ENCODE data around the gene MORN3. TPM values are rescaled to one million over a fixed set of nuclear protein-coding genes. Genes with fewer than 3 reads are reported as not detected.
"Not testable (repeated sequence)": the region's sequence is repeated elsewhere in the genome, so short reads cannot be mapped to it uniquely, and the experiment has no call there.

MORN3 gene
- total RNA-seq, 6 donors from 2014 or later = 0.69 to 5.6 (median 1.2) TPM

DNA sequence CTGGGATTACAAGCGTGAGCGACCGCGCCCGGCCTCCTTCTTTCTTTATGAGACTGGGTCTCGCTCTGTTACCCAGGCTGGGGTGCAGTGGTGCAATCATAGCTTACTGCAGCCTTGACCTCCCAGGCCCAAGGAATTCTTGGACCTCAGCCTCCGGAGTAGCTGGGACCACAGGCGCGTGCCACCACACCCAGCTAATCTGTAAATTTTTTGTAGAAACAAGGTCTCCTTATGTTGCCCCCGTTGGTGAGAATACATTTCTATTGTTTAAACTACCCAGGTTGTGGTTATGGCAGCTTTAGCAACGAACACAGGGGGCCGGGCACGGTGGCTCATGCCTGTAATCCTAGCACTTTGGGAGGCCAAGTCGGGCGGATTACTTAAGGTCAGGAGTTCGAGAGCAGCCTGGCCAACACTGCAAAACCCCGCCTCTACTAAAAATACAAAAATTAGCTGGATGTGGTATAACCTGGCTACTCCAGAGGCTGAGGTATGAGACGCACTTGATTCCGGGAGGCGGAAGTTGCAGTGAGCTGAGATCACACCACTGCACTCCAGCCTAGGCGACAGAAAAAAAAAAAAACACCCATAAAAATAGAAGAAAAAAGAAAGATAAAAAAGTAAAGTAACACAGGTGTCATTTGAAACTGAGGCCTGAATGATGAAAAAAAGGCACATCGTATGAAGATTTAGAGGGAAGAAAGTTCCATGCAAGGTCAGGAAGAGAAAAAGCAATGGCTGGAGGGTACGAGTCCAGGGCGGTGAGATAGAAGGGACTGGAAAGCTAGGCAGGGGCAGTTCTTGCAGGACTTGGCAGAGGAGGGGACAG lies 42.1 kb upstream of the MORN3 start:
- ATAC-seq (ENCODE audit: low FRiP score in 2 of 2) = peak in 1 of 2 donors; percentile 79
- peak overlapping the region; percentile 62 to 94 (median 80) for H3K4me3 ChIP-seq
- H3K4me1 ChIP-seq = peaks cover 12 to 26% (median 15%) of the 10 kb centered on the region in 4 donors
- H3K9me3 ChIP-seq = no peaks in the 10 kb centered on the region
- WGBS, 2 donors = 48 to 54% methylated on average over 24 of the region's 24 CpGs
- TF ChIP-seq EP300 (IDR thresholded peaks at IDR 0.05) (peak in 3 of 4 donors; percentile 21 to 86 (median 36)), POLR2A (IDR thresholded peaks at IDR 0.05) (no peak), POLR2AphosphoS5 (IDR thresholded peaks at IDR 0.05) (peak in 1 of 2 donors; percentile 31)
- TF ChIP-seq, protein P1, sequence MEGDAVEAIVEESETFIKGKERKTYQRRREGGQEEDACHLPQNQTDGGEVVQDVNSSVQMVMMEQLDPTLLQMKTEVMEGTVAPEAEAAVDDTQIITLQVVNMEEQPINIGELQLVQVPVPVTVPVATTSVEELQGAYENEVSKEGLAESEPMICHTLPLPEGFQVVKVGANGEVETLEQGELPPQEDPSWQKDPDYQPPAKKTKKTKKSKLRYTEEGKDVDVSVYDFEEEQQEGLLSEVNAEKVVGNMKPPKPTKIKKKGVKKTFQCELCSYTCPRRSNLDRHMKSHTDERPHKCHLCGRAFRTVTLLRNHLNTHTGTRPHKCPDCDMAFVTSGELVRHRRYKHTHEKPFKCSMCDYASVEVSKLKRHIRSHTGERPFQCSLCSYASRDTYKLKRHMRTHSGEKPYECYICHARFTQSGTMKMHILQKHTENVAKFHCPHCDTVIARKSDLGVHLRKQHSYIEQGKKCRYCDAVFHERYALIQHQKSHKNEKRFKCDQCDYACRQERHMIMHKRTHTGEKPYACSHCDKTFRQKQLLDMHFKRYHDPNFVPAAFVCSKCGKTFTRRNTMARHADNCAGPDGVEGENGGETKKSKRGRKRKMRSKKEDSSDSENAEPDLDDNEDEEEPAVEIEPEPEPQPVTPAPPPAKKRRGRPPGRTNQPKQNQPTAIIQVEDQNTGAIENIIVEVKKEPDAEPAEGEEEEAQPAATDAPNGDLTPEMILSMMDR (IDR thresholded peaks at IDR 0.05) = no peak
- H3K27ac ChIP-seq = peak overlapping the region; percentile 87 to 94 (median 88)
- no peaks in the 10 kb centered on the region for H3K36me3 ChIP-seq
- DNase-seq = peak in 1 of 2 donors; percentile 77
- no peaks in the 10 kb centered on the region for H3K27me3 ChIP-seq

DNA sequence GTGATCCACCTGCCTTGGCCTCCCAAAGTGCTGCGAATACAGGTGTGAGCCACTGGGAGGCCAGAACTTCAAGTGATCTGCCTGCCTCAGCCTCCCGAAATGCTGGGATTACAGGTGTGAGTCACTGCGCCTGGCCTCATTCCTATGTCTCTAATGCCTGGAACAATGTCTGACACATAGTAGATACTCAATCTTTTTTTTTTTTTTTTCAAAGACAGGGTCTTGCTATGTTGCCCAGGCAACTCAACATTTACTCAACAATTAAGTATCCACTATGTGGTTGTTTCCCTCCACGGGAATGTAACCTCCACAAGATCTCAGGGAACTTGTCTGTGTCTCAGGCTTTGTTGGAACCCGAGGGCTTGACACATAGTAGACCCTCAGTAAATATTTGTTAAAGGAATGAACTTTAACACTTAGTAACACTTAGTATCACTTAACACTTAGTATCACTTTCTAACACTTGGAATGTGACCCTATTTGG lies 40.1 kb upstream of the MORN3 start:
- TF ChIP-seq, protein P1 (IDR thresholded peaks at IDR 0.05) = no peak
- no peak for TF ChIP-seq POLR2AphosphoS5 (IDR thresholded peaks at IDR 0.05)
- no peak for TF ChIP-seq POLR2A (IDR thresholded peaks at IDR 0.05)
- no peak for TF ChIP-seq EP300 (IDR thresholded peaks at IDR 0.05)
- DNase-seq (peak in 1 of 2 donors; percentile 55), ATAC-seq (ENCODE audit: low FRiP score in 2 of 2) (peak in 1 of 2 donors; percentile 7)
- Histone ChIP-seq H3K9me3 (no peaks in the 10 kb centered on the region), H3K27me3 (no peaks in the 10 kb centered on the region), H3K27ac (peak overlapping the region in 2 of 4 donors; percentile 21 to 49), H3K4me1 (peaks cover 12 to 26% (median 15%) of the 10 kb centered on the region in 4 donors), H3K4me3 (no peak overlapping the region), H3K36me3 (no peaks in the 10 kb centered on the region)
- WGBS, 2 donors = 71 to 79% methylated on average over 5 of the region's 5 CpGs

DNA sequence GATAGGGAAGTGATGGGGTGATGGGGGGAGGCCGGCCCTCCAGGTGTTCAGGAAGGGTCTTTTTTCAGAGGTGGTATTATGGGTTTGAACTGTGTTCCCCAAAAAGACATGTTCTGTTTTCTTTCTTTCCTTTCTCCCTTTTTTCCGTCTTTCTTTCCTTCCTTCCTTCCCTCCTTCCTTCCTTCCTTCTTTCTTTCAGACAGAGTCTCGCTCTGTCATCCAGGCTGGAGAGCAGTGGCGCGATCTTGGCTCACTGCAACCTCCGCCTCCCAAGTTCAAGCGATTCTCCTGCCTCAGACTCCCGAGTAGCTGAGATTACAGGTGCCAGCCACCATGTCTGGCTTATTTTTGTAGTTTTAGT lies 39.6 kb upstream of the MORN3 start:
- WGBS, 2 donors = 81 to 88% methylated on average over 7 to 8 of the region's 8 CpGs
- not testable (repeated sequence) for DNase-seq; ATAC-seq (ENCODE audit: low FRiP score in 2 of 2); H3K36me3 ChIP-seq; H3K27me3 ChIP-seq; H3K4me3 ChIP-seq; H3K9me3 ChIP-seq
- H3K27ac ChIP-seq = peak overlapping the region in 1 of 4 donors; percentile 49
- peaks cover 12 to 22% (median 14%) of the 10 kb centered on the region in 4 donors for H3K4me1 ChIP-seq

DNA sequence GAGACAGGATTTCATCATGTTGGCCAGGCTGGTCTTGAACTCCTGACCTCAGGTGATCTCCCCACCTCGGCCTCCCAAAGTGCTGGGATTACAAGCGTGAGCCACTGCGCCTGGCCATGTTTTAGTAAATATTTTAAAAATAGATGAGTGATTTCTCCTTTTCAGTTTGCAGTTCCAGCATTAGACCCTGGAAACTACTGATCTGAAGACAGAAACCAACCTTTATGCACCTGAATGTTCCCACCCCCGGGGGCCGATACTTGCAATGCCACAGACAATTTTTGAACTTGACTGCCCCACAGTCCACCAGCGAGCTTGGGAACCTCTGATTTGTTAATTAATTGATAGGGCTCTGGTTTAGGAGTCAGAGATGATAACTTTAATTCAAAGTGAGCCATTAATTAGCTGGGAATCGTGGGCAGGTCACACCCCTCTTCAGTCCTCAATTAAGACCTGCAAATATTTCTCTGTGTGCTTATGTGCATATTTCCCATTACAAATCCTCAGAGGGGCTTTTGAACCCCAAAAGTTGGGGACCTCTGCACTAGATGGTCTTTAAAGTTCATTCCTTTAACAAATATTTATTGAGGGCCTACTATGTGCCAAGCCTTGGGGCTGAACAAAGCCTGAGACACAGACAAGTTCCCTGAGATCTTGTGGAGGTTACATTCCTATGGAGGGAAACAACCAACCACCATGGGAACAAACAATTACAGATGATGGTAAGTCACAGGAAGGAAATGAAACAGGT lies 39.0 kb upstream of the MORN3 start:
- Histone ChIP-seq H3K4me3 (no peak overlapping the region), H3K27ac (no peak overlapping the region), H3K9me3 (no peaks in the 10 kb centered on the region), H3K36me3 (no peaks in the 10 kb centered on the region), H3K4me1 (peaks cover 7 to 16% (median 11%) of the 10 kb centered on the region in 4 donors), H3K27me3 (no peaks in the 10 kb centered on the region)
- ATAC-seq (ENCODE audit: low FRiP score in 2 of 2) (no peak), DNase-seq (no peak)
- 69 to 73% methylated on average over 7 of the region's 7 CpGs for WGBS, 2 donors
- TF ChIP-seq POLR2A (IDR thresholded peaks at IDR 0.05) = no peak

DNA sequence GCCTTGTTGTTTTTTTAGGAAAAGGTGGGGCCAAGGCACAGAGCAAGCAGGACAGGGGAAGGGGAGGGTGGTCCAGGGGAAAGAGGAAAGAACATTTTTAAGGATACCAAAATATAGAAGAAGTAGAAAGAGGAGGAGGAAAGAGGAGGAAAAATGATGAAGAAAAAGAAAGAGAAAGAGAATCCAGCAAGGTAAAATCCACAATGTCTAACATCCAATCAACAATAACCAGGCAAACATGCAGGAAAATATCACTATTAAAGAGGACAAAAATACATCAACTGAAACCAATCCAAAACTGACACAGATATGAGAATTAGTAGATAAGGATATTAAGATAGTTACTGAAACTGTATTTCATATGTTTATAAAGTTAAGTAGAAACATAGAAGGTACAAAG lies 36.1 kb upstream of the MORN3 start:
- DNase-seq = no peak
- no peak overlapping the region for H3K27ac ChIP-seq
- no peak overlapping the region for H3K4me3 ChIP-seq
- no peaks in the 10 kb centered on the region for H3K27me3 ChIP-seq
- H3K4me1 ChIP-seq = peaks cover 0 to 16% (median 0%) of the 10 kb centered on the region in 4 donors
- ATAC-seq (ENCODE audit: low FRiP score in 2 of 2) = no peak
- TF ChIP-seq, protein P1 (IDR thresholded peaks at IDR 0.05) = no peak
- H3K36me3 ChIP-seq = no peaks in the 10 kb centered on the region
- no peaks in the 10 kb centered on the region for H3K9me3 ChIP-seq

All from upper lobe of left lung (tissue), 6 donors.